ENCODE measurements around the gene RGL3.
"Not testable (repeated sequence)": the region's sequence is repeated elsewhere in the genome, so short reads cannot be mapped to it uniquely, and the experiment has no call there.

RGL3 gene

GRCh38 chr19:11461453-11461852 lies 42.3 kb upstream of the RGL3 start:
- intact Hi-C loops (cut with DNase I; ENCODE audit: low total_unique reads) = no loop called here
- TF ChIP-seq CTCF (IDR thresholded peaks at IDR 0.05) = no peak
- no peaks in the 10 kb centered on the region for H3K9me3 ChIP-seq
- no peak for DNase-seq
- peaks cover 0 to 7% (median 0%) of the 10 kb centered on the region in 4 donors for H3K4me1 ChIP-seq
- H3K27me3 ChIP-seq = peaks cover 0 to 44% of the 10 kb centered on the region in 2 donors
- no peak overlapping the region for H3K27ac ChIP-seq
- H3K4me3 ChIP-seq = no peak overlapping the region
- H3K36me3 ChIP-seq = no peaks in the 10 kb centered on the region

- Histone ChIP-seq H3K9me3 (no peaks in the 10 kb centered on the region), H3K36me3 (no peaks in the 10 kb centered on the region), H3K4me1 (peaks cover 0 to 7% (median 0%) of the 10 kb centered on the region in 4 donors), H3K27ac (no peak overlapping the region), H3K27me3 (peaks cover 0 to 32% of the 10 kb centered on the region in 2 donors), H3K4me3 (no peak overlapping the region)
- TF ChIP-seq CTCF (IDR thresholded peaks at IDR 0.05) = no peak
- intact Hi-C loops (cut with DNase I; ENCODE audit: low total_unique reads) = no loop called here
- DNase-seq = no peak
Observed at GRCh38 chr19:11460207-11460606, 41.1 kb upstream of the RGL3 start.

GRCh38 chr19:11458912-11459311 lies 39.8 kb upstream of the RGL3 start:
- H3K4me1 ChIP-seq; H3K4me3 ChIP-seq; H3K9me3 ChIP-seq; intact Hi-C loops (cut with DNase I; ENCODE audit: low total_unique reads); H3K27ac ChIP-seq; H3K36me3 ChIP-seq; DNase-seq: not testable (repeated sequence)
- H3K27me3 ChIP-seq = peaks cover 0 to 30% of the 10 kb centered on the region in 2 donors

- TF ChIP-seq CTCF (IDR thresholded peaks at IDR 0.05) = no peak
- Histone ChIP-seq H3K27me3 (peaks cover 0 to 34% of the 10 kb centered on the region in 2 donors), H3K36me3 (no peaks in the 10 kb centered on the region), H3K4me3 (no peak overlapping the region), H3K4me1 (peaks cover 0 to 7% (median 0%) of the 10 kb centered on the region in 4 donors), H3K9me3 (no peaks in the 10 kb centered on the region), H3K27ac (no peak overlapping the region)
- intact Hi-C loops (cut with DNase I; ENCODE audit: low total_unique reads) = no loop called here
- DNase-seq = no peak
Observed at GRCh38 chr19:11458236-11458900, 39.3 kb upstream of the RGL3 start.

- Histone ChIP-seq H3K9me3 (no peaks in the 10 kb centered on the region), H3K27ac (no peak overlapping the region), H3K27me3 (peaks cover 0 to 39% of the 10 kb centered on the region in 2 donors), H3K36me3 (no peaks in the 10 kb centered on the region), H3K4me1 (peaks cover 0 to 7% (median 0%) of the 10 kb centered on the region in 4 donors), H3K4me3 (no peak overlapping the region)
- TF ChIP-seq CTCF (IDR thresholded peaks at IDR 0.05) = no peak
- intact Hi-C loops (cut with DNase I; ENCODE audit: low total_unique reads) = no loop called here
- DNase-seq = no peak
Observed at GRCh38 chr19:11457831-11458230, 38.7 kb upstream of the RGL3 start.

GRCh38 chr19:11457115-11457514 lies 38.0 kb upstream of the RGL3 start:
- Histone ChIP-seq H3K27ac (no peak overlapping the region), H3K4me3 (no peak overlapping the region), H3K4me1 (peaks cover 0 to 8% (median under 1%) of the 10 kb centered on the region in 4 donors), H3K9me3 (no peaks in the 10 kb centered on the region), H3K36me3 (no peaks in the 10 kb centered on the region), H3K27me3 (peaks cover 0 to 44% of the 10 kb centered on the region in 2 donors)
- DNase-seq = no peak
- TF ChIP-seq CTCF (IDR thresholded peaks at IDR 0.05) = no peak
- intact Hi-C loops (cut with DNase I; ENCODE audit: low total_unique reads) = no loop called here
